ENCODE results near the gene TFE3.

- TF ChIP-seq POLR2A (IDR thresholded peaks at IDR 0.05; ENCODE audit: low read depth, low read length): no peak
- no peak for TF ChIP-seq TAF1 (IDR thresholded peaks at IDR 0.05; ENCODE audit: borderline replicate concordance, low read depth, low read length)
- TF ChIP-seq POLR2AphosphoS5 (IDR thresholded peaks at IDR 0.05; ENCODE audit: low read depth, low read length): no peak
These were observed 39.2 kb upstream of the TFE3 start for GRCh38 chrX:49082271-49082871.

Data from GM12892 (cell line).